Muscle of arm (tissue), 14 donors: ENCODE measurements around the gene THRAP3. TPM values are rescaled to one million over a fixed set of nuclear protein-coding genes. Genes with fewer than 3 reads are reported as not detected.
"Not testable (repeated sequence)": the region's sequence is repeated elsewhere in the genome, so short reads cannot be mapped to it uniquely, and the experiment has no call there.

Source experiments
- DNase-seq: peaks from one replicate; pipeline ENCODE4 v3.0.0-alpha.2; 2013
- long read RNA-seq, 11 donors: transcript quantifications; one replicate each; lab custom pipeline, GENCODE V29; 2026
- polyA plus RNA-seq, 12 donors: library from polyadenylated mRNA; unstranded; fragments of 120-200 nt; gene quantifications; one replicate each; pipeline ENCODE4 v1.2.1, GENCODE V29; 2013; ENCODE audit not compliant: insufficient read length in 12 of 12

THRAP3 gene
- 100 to 1,000 TPM in 8 of 12 donors, 10 to 100 TPM in 3, not detected in 1; 96.0 to 157 (median 105) TPM for polyA plus RNA-seq
- long read RNA-seq, donor 1, full-length matches to known transcripts = 1 of 192 reads
- long read RNA-seq, donor 1, partial matches to known transcripts = 182 of 192 reads
- long read RNA-seq, donor 1, other reads (novel, unspliced or antisense) = 9 of 192 reads
- long read RNA-seq, donor 2, partial matches to known transcripts = 40 of 42 reads
- long read RNA-seq, donor 2, other reads (novel, unspliced or antisense) = 0 of 42 reads
- long read RNA-seq, donor 3, partial matches to known transcripts = 21 of 21 reads
- long read RNA-seq, donor 3, other reads (novel, unspliced or antisense) = 0 of 21 reads
- long read RNA-seq, donor 4, partial matches to known transcripts = 21 of 21 reads
- long read RNA-seq, donor 4, other reads (novel, unspliced or antisense) = 0 of 21 reads
- long read RNA-seq, donor 5, full-length matches to known transcripts = 4 of 109 reads
- long read RNA-seq, donor 5, partial matches to known transcripts = 100 of 109 reads
- long read RNA-seq, donor 5, other reads (novel, unspliced or antisense) = 5 of 109 reads
- long read RNA-seq, donor 6, full-length matches to known transcripts = 1 of 30 reads
- long read RNA-seq, donor 6, partial matches to known transcripts = 29 of 30 reads
- long read RNA-seq, donor 6, other reads (novel, unspliced or antisense) = 0 of 30 reads
- long read RNA-seq, donor 7, partial matches to known transcripts = 48 of 48 reads
- long read RNA-seq, donor 7, other reads (novel, unspliced or antisense) = 0 of 48 reads
- long read RNA-seq, donor 8, partial matches to known transcripts = 320 of 321 reads
- long read RNA-seq, donor 8, other reads (novel, unspliced or antisense) = 0 of 321 reads
- long read RNA-seq, donor 9, partial matches to known transcripts = 11 of 11 reads
- long read RNA-seq, donor 9, other reads (novel, unspliced or antisense) = 0 of 11 reads
- long read RNA-seq, donor 10, full-length matches to known transcripts = 2 of 38 reads
- long read RNA-seq, donor 10, partial matches to known transcripts = 27 of 38 reads
- long read RNA-seq, donor 10, other reads (novel, unspliced or antisense) = 9 of 38 reads
- long read RNA-seq, donor 11, partial matches to known transcripts = 52 of 53 reads
- long read RNA-seq, donor 11, other reads (novel, unspliced or antisense) = 0 of 53 reads

- DNase-seq = peak; percentile 99
Observed at GRCh38 chr1:36223996-36224536, at the start of gene THRAP3. Gene THRAP3 (plus strand): TSS chr1:36224443. CDS start chr1:36282564, 58,121 bp downstream.

- DNase-seq = no peak
Observed at GRCh38 chr1:36174713-36175112, 49.5 kb upstream of the THRAP3 start.

- DNase-seq = no peak
Observed at GRCh38 chr1:36175137-36176095, 48.8 kb upstream of the THRAP3 start.

- no peak for DNase-seq
Observed at GRCh38 chr1:36176106-36176949, 47.9 kb upstream of the THRAP3 start.

- no peak for DNase-seq
Observed at GRCh38 chr1:36177589-36178431, 46.4 kb upstream of the THRAP3 start.

- DNase-seq = no peak
Observed at GRCh38 chr1:36178471-36179219, 45.6 kb upstream of the THRAP3 start.

GRCh38 chr1:36179220-36179600 is 45.0 kb upstream of the THRAP3 start:
- no peak for DNase-seq

GRCh38 chr1:36182734-36183133 is 41.5 kb upstream of the THRAP3 start:
- no peak for DNase-seq

- DNase-seq = no peak
Observed at GRCh38 chr1:36183309-36183856, 40.9 kb upstream of the THRAP3 start.

GRCh38 chr1:36187800-36188593 is 36.2 kb upstream of the THRAP3 start:
- DNase-seq = peak; percentile 79

GRCh38 chr1:36196805-36197204 is 27.4 kb upstream of the THRAP3 start:
- not testable (repeated sequence) for DNase-seq

GRCh38 chr1:36198641-36199040 is 25.6 kb upstream of the THRAP3 start:
- DNase-seq = no peak

GRCh38 chr1:36199934-36200741 is 24.1 kb upstream of the THRAP3 start:
- DNase-seq = no peak

GRCh38 chr1:36203027-36203553 is 21.2 kb upstream of the THRAP3 start:
- DNase-seq = no peak

GRCh38 chr1:36203554-36204346 is 20.5 kb upstream of the THRAP3 start:
- DNase-seq = no peak
